Right ventricle myocardium inferior (tissue), 1 donor: Measurements from ENCODE around the gene IGSF6. TPM values are rescaled to one million over a fixed set of nuclear protein-coding genes. Genes with fewer than 3 reads are reported as not detected.
"Not testable (repeated sequence)": the region's sequence is repeated elsewhere in the genome, so short reads cannot be mapped to it uniquely, and the experiment has no call there.

Experiments
- ATAC-seq: fragments of 200-7000 bp; cut with Tn5 transposase; one replicate; pipeline ENCODE4 v1.9.1; 2020; ENCODE audit warnings: mild to moderate bottlenecking, moderate library complexity
- DNase-seq: peaks from one replicate; pipeline ENCODE4 v3.0.0; 2021; ENCODE audit errors: missing footprints
- intact Hi-C: fragments of 100-400 bp; cut with DNase I; formaldehyde crosslinking; loops from one replicate; pipeline ENCODE4 v1.11.0; 2022
- long read RNA-seq: library from polyadenylated mRNA; unstranded; transcript quantifications from one replicate; pipeline ENCODE4 v2.0.0, GENCODE V29; 2021
- total RNA-seq: library from RNA; stranded (reverse); fragmentation: NEBNext Ultra II Directional; extraction: Animal tissue kit (Norgen Biotek cat#: 25700); gene quantifications from one replicate; pipeline ENCODE4 v1.2.1, GENCODE V29; 2021
- donor health status: DM: no; HTN: yes; CAD: no; lungs with severe emphysema.

IGSF6 gene
- total RNA-seq: 3.0 TPM
- long read RNA-seq: 0 reads

GRCh38 chr16:21652453-21652852 lies at the start of gene IGSF6:
TSS of gene IGSF6 (minus strand) at chr16:21652608. CDS start at chr16:21652598, 10 bp downstream.
- intact Hi-C loops: no loop called here
- peak; percentile 76 for DNase-seq
- ATAC-seq: no peak

- DNase-seq (no peak), ATAC-seq (no peak)
- intact Hi-C loops: no loop called here
Observed at GRCh38 chr16:21701271-21701670, 48.9 kb upstream of the IGSF6 start.

GRCh38 chr16:21698169-21699032 lies 46.0 kb upstream of the IGSF6 start:
- intact Hi-C loops: no loop called here
- ATAC-seq (no peak), DNase-seq (no peak)

GRCh38 chr16:21697032-21697431 lies 44.6 kb upstream of the IGSF6 start:
- intact Hi-C loops: no loop called here
- DNase-seq: no peak
- ATAC-seq: no peak

GRCh38 chr16:21694609-21695008 lies 42.2 kb upstream of the IGSF6 start:
- no peak for ATAC-seq
- intact Hi-C loops: no loop called here
- DNase-seq: no peak

GRCh38 chr16:21690967-21691366 lies 38.6 kb upstream of the IGSF6 start:
- intact Hi-C loops, ATAC-seq, DNase-seq: not testable (repeated sequence)

- DNase-seq (no peak), ATAC-seq (no peak)
- intact Hi-C loops: no loop called here
Observed at GRCh38 chr16:21689107-21689506, 36.7 kb upstream of the IGSF6 start.

- no peak for DNase-seq
- intact Hi-C loops: no loop called here
- ATAC-seq: no peak
Observed at GRCh38 chr16:21685034-21685455, 32.6 kb upstream of the IGSF6 start.

- ATAC-seq: no peak
Observed at GRCh38 chr16:21684199-21684598, 31.8 kb upstream of the IGSF6 start.

GRCh38 chr16:21683184-21683583 lies 30.8 kb upstream of the IGSF6 start:
- no peak for ATAC-seq
- intact Hi-C loops: no loop called here

More at GRCh38 chr16:21684199-21684598, 31.8 kb upstream of the IGSF6 start:
- DNase-seq: no peak
- intact Hi-C loops: no loop called here

GRCh38 chr16:21680714-21681113 lies 28.3 kb upstream of the IGSF6 start:
- intact Hi-C loops, DNase-seq, ATAC-seq: not testable (repeated sequence)

More at GRCh38 chr16:21683184-21683583, 30.8 kb upstream of the IGSF6 start:
- DNase-seq: no peak

GRCh38 chr16:21674456-21674855 lies 22.0 kb upstream of the IGSF6 start:
- intact Hi-C loops, DNase-seq, ATAC-seq: not testable (repeated sequence)

GRCh38 chr16:21673469-21673868 lies 21.1 kb upstream of the IGSF6 start:
- no peak for DNase-seq
- no peak for ATAC-seq
- intact Hi-C loops: no loop called here

GRCh38 chr16:21667575-21667974 lies 15.2 kb upstream of the IGSF6 start:
- intact Hi-C loops: no loop called here
- no peak for DNase-seq
- ATAC-seq: no peak

GRCh38 chr16:21666772-21667171 lies 14.4 kb upstream of the IGSF6 start:
- ATAC-seq (no peak), DNase-seq (no peak)
- intact Hi-C loops: no loop called here

- ATAC-seq (no peak), DNase-seq (no peak)
- intact Hi-C loops: no loop called here
Observed at GRCh38 chr16:21664801-21665492, 12.5 kb upstream of the IGSF6 start.

GRCh38 chr16:21663889-21664647 lies 11.7 kb upstream of the IGSF6 start, which contains the start of gene OTOA:
TSS of gene OTOA (plus strand) at chr16:21663968. CDS start at chr16:21678515, 14,547 bp downstream.
- intact Hi-C loops: no loop called here
- DNase-seq (no peak), ATAC-seq (no peak)

- ATAC-seq (no peak), DNase-seq (no peak)
- intact Hi-C loops: loop anchor here (5.0 kb wide), 1 partner anchor 48 kb away; no protein-coding TSS in a partner anchor
Observed at GRCh38 chr16:21659124-21659523, 6.7 kb upstream of the IGSF6 start.
